Glomerular endothelial cell (primary cell): Measurements from ENCODE around the gene MCU. TPM values are rescaled to one million over a fixed set of nuclear protein-coding genes. Genes with fewer than 3 reads are reported as not detected.

Experiments used
- DNase-seq: peaks from one replicate; pipeline ENCODE4 v3.0.0-alpha.2; 2011; ENCODE audit warnings: low read depth, low spot score; ENCODE audit errors: extremely low read depth
- total RNA-seq: library from RNA; depleted of rRNA; stranded (reverse); fragments of >200 nt; gene quantifications from 2 replicates; pipeline ENCODE4 v1.2.3, GENCODE V29; 2015

The MCU gene
- total RNA-seq, 1 donor from 2014 or later = 24.6 TPM

GRCh38 chr10:72796538-72796937 is 104.6 kb downstream of the MCU start:
- DNase-seq = no peak

GRCh38 chr10:72800000-72800740 is 108.2 kb downstream of the MCU start:
- DNase-seq = peak; percentile 42

GRCh38 chr10:72800741-72801092 is 108.8 kb downstream of the MCU start:
- no peak for DNase-seq

- no peak for DNase-seq
These were observed 109.4 kb downstream of the MCU start for GRCh38 chr10:72801263-72801868.

- no peak for DNase-seq
These were observed 110.4 kb downstream of the MCU start for GRCh38 chr10:72802332-72802731.

- DNase-seq = no peak
These were observed 111.0 kb downstream of the MCU start for GRCh38 chr10:72802763-72803505.

GRCh38 chr10:72808001-72808400 is 116.1 kb downstream of the MCU start:
- DNase-seq = no peak

GRCh38 chr10:72809006-72809405 is 117.1 kb downstream of the MCU start:
- no peak for DNase-seq

- no peak for DNase-seq
These were observed 119.0 kb downstream of the MCU start for GRCh38 chr10:72810976-72811375.

- no peak for DNase-seq
These were observed 120.4 kb downstream of the MCU start for GRCh38 chr10:72812415-72812752.

- DNase-seq = no peak
These were observed 120.9 kb downstream of the MCU start for GRCh38 chr10:72812753-72813430.

GRCh38 chr10:72814099-72814790 is 122.3 kb downstream of the MCU start:
- DNase-seq = no peak

- no peak for DNase-seq
These were observed 124.6 kb downstream of the MCU start for GRCh38 chr10:72816565-72816964.

- DNase-seq = no peak
These were observed 126.1 kb downstream of the MCU start for GRCh38 chr10:72818076-72818475.

GRCh38 chr10:72819053-72819452 is 127.1 kb downstream of the MCU start:
- no peak for DNase-seq

GRCh38 chr10:72821606-72822005 is 129.7 kb downstream of the MCU start:
- DNase-seq = no peak

GRCh38 chr10:72822342-72822986 is 130.5 kb downstream of the MCU start:
- DNase-seq = no peak

- DNase-seq = no peak
These were observed 133.2 kb downstream of the MCU start for GRCh38 chr10:72825163-72825562.

- no peak for DNase-seq
These were observed 134.4 kb downstream of the MCU start for GRCh38 chr10:72826346-72826745.

GRCh38 chr10:72828294-72828693 is 136.4 kb downstream of the MCU start:
- DNase-seq = no peak
